ENCODE data around the gene JAM3.

JAM3 gene

GRCh38 chr11:134116210-134116609, 47.3 kb downstream of the JAM3 start:
- no peak for DNase-seq

- no peak for DNase-seq
These were observed 49.1 kb downstream of the JAM3 start for GRCh38 chr11:134118006-134118405.

GRCh38 chr11:134119094-134119493, 50.2 kb downstream of the JAM3 start:
- peak; percentile 47 for DNase-seq

- DNase-seq, result peak; percentile 77
These were observed 51.4 kb downstream of the JAM3 start for GRCh38 chr11:134120143-134120850.

- DNase-seq, result peak; percentile 51
These were observed 52.2 kb downstream of the JAM3 start for GRCh38 chr11:134120921-134121526.

GRCh38 chr11:134124660-134125451, 56.0 kb downstream of the JAM3 start:
- peak; percentile 51 for DNase-seq

GRCh38 chr11:134125507-134125906, 56.6 kb downstream of the JAM3 start:
- peak; percentile 9 for DNase-seq

- peak; percentile 85 for DNase-seq
These were observed 57.4 kb downstream of the JAM3 start for GRCh38 chr11:134126217-134126822.

GRCh38 chr11:134131628-134132244, 62.9 kb downstream of the JAM3 start:
- DNase-seq, result no peak

- peak; percentile 9 for DNase-seq
These were observed 63.9 kb downstream of the JAM3 start for GRCh38 chr11:134132808-134133207.

- no peak for DNase-seq
These were observed 65.3 kb downstream of the JAM3 start for GRCh38 chr11:134134167-134134566.

- DNase-seq, result peak; percentile 28
These were observed 69.5 kb downstream of the JAM3 start for GRCh38 chr11:134138376-134138775.

GRCh38 chr11:134139303-134139872, 70.5 kb downstream of the JAM3 start:
- no peak for DNase-seq

GRCh38 chr11:134139873-134140331, 71.0 kb downstream of the JAM3 start:
- peak; percentile 75 for DNase-seq

GRCh38 chr11:134140961-134141490, 72.2 kb downstream of the JAM3 start:
- DNase-seq, result no peak

- DNase-seq, result peak; percentile 22
These were observed 73.7 kb downstream of the JAM3 start for GRCh38 chr11:134142536-134142935.

GRCh38 chr11:134143801-134144200, 74.9 kb downstream of the JAM3 start:
- no peak for DNase-seq

GRCh38 chr11:134144744-134145143, 75.9 kb downstream of the JAM3 start:
- DNase-seq, result no peak

- DNase-seq, result no peak
These were observed 76.8 kb downstream of the JAM3 start for GRCh38 chr11:134145715-134146114.

- no peak for DNase-seq
These were observed 77.7 kb downstream of the JAM3 start for GRCh38 chr11:134146598-134146997.

- DNase-seq, result no peak
These were observed 80.5 kb downstream of the JAM3 start for GRCh38 chr11:134149371-134149770.

Data from fibroblast of skin of right biceps (primary cell).